H7 (cell line): ENCODE measurements around the gene ZMYND15. TPM values are rescaled to one million over a fixed set of nuclear protein-coding genes. Genes with fewer than 3 reads are reported as not detected.

ENCODE experiments used
- DNase-seq: peaks from one replicate; pipeline ENCODE4 v3.0.0; 2012
- H3K27me3 ChIP-seq: 2 replicates; pipeline ENCODE4 v1.6.0; 2011; ENCODE audit warnings: mild to moderate bottlenecking, low read length; ENCODE audit not compliant: control insufficient read depth, insufficient read depth
- H3K36me3 ChIP-seq: replicated peaks from 2 replicates; pipeline ENCODE4 v1.5.1; 2011; ENCODE audit warnings: low read length; ENCODE audit not compliant: control insufficient read depth, insufficient read depth
- H3K4me3 ChIP-seq: 2 replicates; pipeline ENCODE4 v1.5.1; 2011; ENCODE audit warnings: low read depth, mild to moderate bottlenecking, control low read depth, low read length, moderate library complexity; ENCODE audit not compliant: insufficient read depth
- total RNA-seq: library from RNA; depleted of rRNA; stranded (reverse); fragments of >200 nt; shearing (Covaris generic); gene quantifications from 2 replicates; pipeline ENCODE4 v1.2.3, GENCODE V29; 2014

ZMYND15 gene
- total RNA-seq, 1 experiment from 2014 or later: 0.17 TPM

DNA sequence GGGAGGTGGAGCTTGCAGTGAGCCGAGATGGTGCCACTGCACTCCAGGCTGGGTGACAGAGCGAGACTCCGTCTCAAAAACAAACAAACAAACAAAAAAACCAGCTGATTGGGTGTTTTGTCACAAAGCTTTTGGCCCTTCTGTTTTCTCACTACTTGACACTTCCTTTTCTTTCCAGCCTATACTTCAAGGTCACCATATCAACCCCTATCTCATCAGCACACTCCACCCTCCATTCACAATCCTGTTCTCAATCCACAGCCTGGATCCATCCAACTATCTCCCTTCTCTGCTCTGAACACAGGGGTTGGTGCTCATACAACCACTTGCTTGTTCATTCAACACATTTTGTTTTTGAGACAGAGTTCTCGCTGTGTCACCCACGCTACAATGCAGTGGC is 15.0 kb upstream of the ZMYND15 start:
- Histone ChIP-seq H3K36me3 (no peaks in the 10 kb centered on the region; the same call in 1 of the 2 replicates), H3K27me3 (no peaks in the 10 kb centered on the region), H3K4me3 (no peak overlapping the region)
- DNase-seq: no peak

- Histone ChIP-seq H3K4me3 (no peak overlapping the region), H3K27me3 (no peaks in the 10 kb centered on the region), H3K36me3 (no peaks in the 10 kb centered on the region)
- DNase-seq: no peak
Observed at GRCh38 chr17:4725646-4726310, 13.9 kb upstream of the ZMYND15 start.

DNA sequence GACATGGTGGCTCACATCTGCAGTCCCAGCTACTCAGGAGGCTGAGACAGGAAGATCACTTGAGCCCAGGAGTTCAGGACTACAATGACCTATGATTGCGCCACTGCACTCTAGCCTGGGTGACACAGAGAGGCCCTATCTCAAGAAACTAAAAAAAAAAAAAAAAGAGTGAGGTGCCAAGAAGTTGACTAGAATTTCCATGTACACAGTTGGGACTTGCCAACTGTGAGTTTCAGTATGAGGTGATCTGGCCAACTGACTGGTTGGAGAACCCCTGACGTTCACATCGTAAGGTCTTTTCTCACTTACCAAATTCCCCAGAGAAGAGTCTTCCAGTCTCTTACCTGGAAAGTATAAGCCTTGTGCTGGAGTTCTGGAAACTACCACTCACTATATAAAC is 11.5 kb upstream of the ZMYND15 start:
- H3K4me3 ChIP-seq: no peak overlapping the region
- H3K36me3 ChIP-seq: no peaks in the 10 kb centered on the region
- no peak for DNase-seq

GRCh38 chr17:4733073-4733531 is 6.5 kb upstream of the ZMYND15 start:
- Histone ChIP-seq H3K36me3 (no peaks in the 10 kb centered on the region), H3K4me3 (no peak overlapping the region), H3K27me3 (peaks cover 20% of the 10 kb centered on the region)
- peak; percentile 31 for DNase-seq

More for the DNA sequence above, 11.5 kb upstream of the ZMYND15 start:
- no peaks in the 10 kb centered on the region for H3K27me3 ChIP-seq

- Histone ChIP-seq H3K4me3 (no peak overlapping the region), H3K36me3 (no peaks in the 10 kb centered on the region), H3K27me3 (peaks cover 39% of the 10 kb centered on the region)
- no peak for DNase-seq
Observed at GRCh38 chr17:4734857-4735475, 4.7 kb upstream of the ZMYND15 start.

DNA sequence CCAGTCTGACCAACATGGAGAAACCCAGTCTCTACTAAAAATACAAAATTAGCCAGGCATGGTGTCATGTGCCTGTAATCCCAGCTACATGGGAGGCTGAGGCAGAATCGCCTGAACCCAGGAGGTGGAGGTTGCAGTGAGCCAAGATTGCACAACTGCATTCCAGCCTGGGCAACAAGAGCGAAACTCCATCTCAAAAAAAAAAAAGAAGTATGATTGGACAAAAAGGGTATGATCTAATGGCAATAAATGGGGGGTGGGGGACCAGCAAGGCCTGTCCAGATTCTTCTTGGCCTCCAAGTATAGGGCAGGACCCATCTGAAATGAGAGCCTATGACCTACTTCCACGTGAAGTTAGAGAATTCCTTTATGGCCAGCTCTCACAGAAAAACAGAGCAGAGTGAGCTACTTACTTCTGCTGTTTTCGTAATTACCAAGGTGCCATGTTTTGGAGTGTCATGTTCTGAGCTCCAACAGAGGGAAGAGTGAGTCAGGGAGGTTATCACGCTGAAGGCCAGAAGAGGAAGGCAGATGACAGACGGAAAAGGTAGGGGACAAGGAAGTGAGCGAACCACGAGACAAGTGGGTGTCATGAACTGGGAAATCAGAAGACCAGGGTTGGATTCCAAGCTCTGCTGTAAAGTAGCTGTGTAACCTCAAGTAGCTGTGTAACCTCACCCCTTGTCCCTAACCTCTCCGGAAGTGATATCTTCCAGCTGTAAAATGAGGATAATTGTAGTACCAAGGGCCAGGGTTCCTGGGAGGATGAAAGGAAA is 3.6 kb upstream of the ZMYND15 start:
- Histone ChIP-seq H3K36me3 (no peaks in the 10 kb centered on the region), H3K4me3 (no peak overlapping the region), H3K27me3 (peaks cover 49% of the 10 kb centered on the region)
- DNase-seq: no peak

DNA sequence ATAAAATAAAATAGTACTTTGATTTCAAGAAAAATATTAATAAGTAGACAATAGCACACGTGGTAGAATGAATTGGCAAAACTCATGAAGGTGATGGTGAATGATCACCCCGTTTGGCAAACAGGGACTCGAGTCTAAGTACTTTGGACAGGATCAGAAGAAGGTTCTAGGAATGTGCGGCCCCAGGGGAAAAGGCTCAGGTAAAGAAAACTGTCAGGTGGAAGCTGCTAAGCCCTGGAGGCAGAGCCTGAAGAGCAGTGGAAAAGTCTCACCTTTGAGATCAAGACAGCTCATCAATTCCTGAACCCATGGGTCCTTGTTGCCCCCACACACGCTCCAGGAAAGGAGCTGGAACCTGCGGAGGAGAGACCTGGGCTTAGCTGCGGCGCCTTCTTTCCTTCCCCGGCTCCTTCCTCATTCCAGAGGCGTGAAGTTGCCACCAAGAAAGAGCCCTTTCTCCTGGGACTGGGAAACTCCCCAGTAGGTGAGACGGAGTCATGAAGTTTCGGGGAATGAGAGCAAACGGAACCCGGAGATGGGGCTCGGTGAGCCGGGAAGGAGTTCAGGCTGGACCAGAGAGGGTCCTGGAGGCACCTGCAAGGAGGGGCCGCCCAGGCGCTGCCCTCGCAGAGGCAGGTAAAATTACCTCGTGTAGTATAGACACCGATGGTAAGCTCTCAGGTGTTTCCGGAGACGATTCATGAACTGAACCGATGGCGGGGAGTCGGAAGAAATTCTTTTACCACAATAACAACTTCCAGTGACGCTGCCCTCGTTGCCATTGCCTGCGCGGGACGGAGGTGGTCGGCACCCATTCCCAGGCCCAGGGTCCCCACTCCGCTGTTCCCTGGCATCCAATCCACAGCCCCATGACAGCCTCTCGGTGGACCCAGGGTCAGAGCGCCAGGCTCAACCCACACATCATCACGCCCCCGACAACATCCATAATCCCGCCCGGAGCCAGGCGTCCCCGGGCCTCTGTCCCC is 1.2 kb upstream of the ZMYND15 start:
- H3K27me3 ChIP-seq: peaks cover 63% of the 10 kb centered on the region
- peak; percentile 70 for DNase-seq
- no peaks in the 10 kb centered on the region for H3K36me3 ChIP-seq
- peak overlapping the region; percentile 58; the same call in 1 of the 2 replicates for H3K4me3 ChIP-seq

DNA sequence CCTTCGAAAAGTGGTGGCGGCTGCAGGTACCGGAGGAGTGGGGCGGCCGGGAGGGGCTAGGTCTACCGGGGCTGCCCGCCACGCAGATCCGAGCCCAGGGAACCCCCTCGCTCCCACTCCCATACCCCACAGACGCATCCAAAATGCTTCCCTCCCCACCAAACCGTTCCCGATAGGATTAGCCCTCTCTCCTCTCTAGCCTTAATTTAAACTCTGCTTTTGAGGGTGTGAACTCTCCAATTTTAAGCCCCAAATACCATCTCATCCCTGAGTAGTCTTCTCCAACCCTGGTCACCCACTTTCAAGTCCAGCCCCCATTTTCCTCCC is 355 bp downstream of the ZMYND15 start:
- no peaks in the 10 kb centered on the region for H3K36me3 ChIP-seq
- peak overlapping the region; percentile 58 for H3K4me3 ChIP-seq
- DNase-seq: no peak
- peaks cover 66% of the 10 kb centered on the region for H3K27me3 ChIP-seq

- no peaks in the 10 kb centered on the region for H3K36me3 ChIP-seq
- H3K27me3 ChIP-seq: peaks cover 68% of the 10 kb centered on the region
- DNase-seq: no peak
- no peak overlapping the region for H3K4me3 ChIP-seq
Observed at GRCh38 chr17:4740584-4740983, 951 bp downstream of the ZMYND15 start.

DNA sequence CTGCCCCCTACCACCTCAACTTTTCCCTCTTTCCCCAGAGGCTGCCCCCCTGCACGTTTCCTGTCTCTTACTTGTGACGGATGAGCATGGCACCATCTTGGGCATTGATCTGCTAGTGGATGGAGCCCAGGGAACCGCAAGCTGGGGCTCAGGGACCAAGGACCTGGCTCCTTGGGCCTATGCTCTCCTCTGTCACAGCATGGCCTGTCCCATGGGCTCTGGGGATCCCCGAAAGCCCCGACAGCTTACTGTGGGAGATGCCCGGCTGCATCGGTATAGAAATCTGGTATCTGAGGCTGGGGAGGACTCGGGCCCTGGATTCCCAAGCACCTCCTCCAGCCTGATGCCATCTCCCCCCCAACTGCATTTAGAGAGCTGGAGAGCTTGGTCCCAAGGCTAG is 1.9 kb downstream of the ZMYND15 start:
- Histone ChIP-seq H3K36me3 (no peaks in the 10 kb centered on the region), H3K27me3 (peaks cover 61% of the 10 kb centered on the region), H3K4me3 (no peak overlapping the region)
- no peak for DNase-seq

DNA sequence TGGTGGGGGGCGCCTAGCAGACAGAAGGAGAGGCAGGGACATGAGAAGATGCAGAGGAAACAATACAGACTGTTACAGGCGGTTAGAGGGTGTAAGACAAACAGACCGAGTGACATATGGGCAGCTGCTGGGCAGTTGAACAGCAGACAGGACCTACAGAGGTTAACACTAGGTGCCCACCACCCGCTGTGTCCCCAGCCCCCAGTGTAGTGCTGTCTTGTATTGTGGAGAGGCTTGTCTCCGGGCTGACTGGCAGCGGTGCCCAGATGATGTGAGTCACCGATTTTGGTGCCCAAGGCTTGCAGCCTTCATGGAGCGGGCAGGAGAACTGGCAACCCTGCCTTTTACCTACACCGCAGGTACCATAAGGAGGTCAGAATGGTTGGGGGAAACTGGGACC is 2.5 kb downstream of the ZMYND15 start:
- no peak for DNase-seq
- Histone ChIP-seq H3K27me3 (peaks cover 59% of the 10 kb centered on the region), H3K4me3 (no peak overlapping the region), H3K36me3 (no peaks in the 10 kb centered on the region)

DNA sequence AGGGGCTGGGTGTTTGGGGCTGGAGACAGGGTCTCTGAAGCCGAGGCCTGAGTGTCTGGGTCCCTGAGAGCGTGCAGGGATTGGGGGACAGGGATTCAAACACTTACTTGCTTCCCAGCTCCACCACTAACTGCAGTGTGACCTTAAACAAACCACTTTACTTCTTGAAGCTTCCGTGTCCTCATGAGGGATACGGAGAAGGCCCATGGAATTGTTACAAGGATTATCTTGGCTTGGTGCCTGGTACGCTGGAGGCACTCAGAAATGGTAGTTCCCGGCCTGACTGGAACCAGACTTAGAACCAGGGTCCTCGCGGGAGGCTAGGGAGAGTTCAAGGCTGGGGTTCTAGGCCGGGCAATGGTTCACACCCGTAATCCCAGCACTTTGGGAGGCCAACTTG is 3.0 kb downstream of the ZMYND15 start:
- Histone ChIP-seq H3K4me3 (no peak overlapping the region), H3K27me3 (peaks cover 57% of the 10 kb centered on the region), H3K36me3 (no peaks in the 10 kb centered on the region)
- DNase-seq: no peak

DNA sequence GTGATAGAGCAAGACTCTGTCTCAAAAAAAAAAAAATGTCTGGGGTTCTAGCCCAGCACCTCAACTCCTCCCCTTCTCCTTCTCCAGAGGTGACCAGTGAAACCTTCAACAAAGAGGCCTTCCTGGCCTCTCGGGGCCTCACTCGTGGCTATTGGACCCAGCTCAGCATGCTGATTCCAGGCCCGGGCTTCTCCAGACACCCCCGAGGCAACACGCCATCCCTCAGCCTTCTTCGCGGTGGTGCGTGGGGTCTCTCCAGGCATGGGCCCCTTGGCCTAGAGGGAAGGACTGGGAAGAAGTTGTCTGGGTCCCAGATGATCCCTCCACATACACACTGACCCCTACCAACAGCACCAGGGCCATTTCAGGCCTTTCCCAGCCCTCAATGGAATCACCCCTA is 3.6 kb downstream of the ZMYND15 start:
- Histone ChIP-seq H3K4me3 (no peak overlapping the region), H3K27me3 (peaks cover 53% of the 10 kb centered on the region), H3K36me3 (no peaks in the 10 kb centered on the region)
- peak; percentile 22 for DNase-seq

GRCh38 chr17:4743898-4744297 is 4.3 kb downstream of the ZMYND15 start:
- Histone ChIP-seq H3K27me3 (peaks cover 46% of the 10 kb centered on the region), H3K4me3 (no peak overlapping the region), H3K36me3 (no peaks in the 10 kb centered on the region)
- peak; percentile 29 for DNase-seq
